HepG2 (cell line): Measurements from ENCODE around the gene MORF4L1. TPM values are rescaled to one million over a fixed set of nuclear protein-coding genes. Genes with fewer than 3 reads are reported as not detected.
A peak's percentile ranks its signal among the peaks of the same experiment; 100 is the strongest.

Source experiments
- BORCS8-MEF2B ChIP-seq: sonication (generic); formaldehyde crosslinking; IDR thresholded peaks from 2 replicates; pipeline ENCODE4 v1.8.0; 2022; ENCODE audit warnings: mild to moderate bottlenecking, missing genetic modification reagents
- FOXA3 ChIP-seq: IDR thresholded peaks from 2 replicates; pipeline ENCODE4 v1.6.1; 2016; ENCODE audit warnings: missing genetic modification reagents, missing compliant biosample characterization
- GLI4 ChIP-seq: sonication (generic); formaldehyde crosslinking; IDR thresholded peaks from 2 replicates; pipeline ENCODE4 v1.5.1; 2020; ENCODE audit warnings: missing genetic modification reagents, mild to moderate bottlenecking, moderate library complexity, borderline replicate concordance
- GPN1 ChIP-seq: sonication (generic); formaldehyde crosslinking; IDR thresholded peaks from 2 replicates; pipeline ENCODE4 v1.5.1; 2020; ENCODE audit warnings: missing genetic modification reagents, borderline replicate concordance
- HMG20B ChIP-seq: conservative IDR thresholded peaks from 2 replicates; pipeline ENCODE4 v1.6.1; 2016; ENCODE audit warnings: missing genetic modification reagents, missing compliant biosample characterization
- HNRNPH1 ChIP-seq: fragments of 200-400 bp; formaldehyde crosslinking; optimal IDR thresholded peaks from 2 replicates; pipeline ENCODE3; 2017; ENCODE audit warnings: mild to moderate bottlenecking, low read depth, low read length
- KLF16 ChIP-seq, 2 experiments: sonication (generic) in 1 of 2; formaldehyde crosslinking in 1 of 2; IDR thresholded peaks; 2 replicates each; pipeline versions ENCODE4 v1.6.1 to v1.8.0; 2016 to 2023; ENCODE audit warnings: missing genetic modification reagents in 2 of 2, missing compliant biosample characterization in 1 of 2
- PAX8 ChIP-seq: sonication (generic); formaldehyde crosslinking; IDR thresholded peaks from 2 replicates; pipeline ENCODE4 v1.8.0; 2022; ENCODE audit warnings: mild to moderate bottlenecking, missing genetic modification reagents, borderline replicate concordance
- RAD21 ChIP-seq: fragments of 450-650 bp; formaldehyde crosslinking; IDR thresholded peaks from 2 replicates; pipeline ENCODE4 v1.5.0; 2020; ENCODE audit warnings: mild to moderate bottlenecking
- SIN3A ChIP-seq: IDR thresholded peaks from 2 replicates; pipeline ENCODE4 v1.6.1; 2011; ENCODE audit warnings: low read depth, mild to moderate bottlenecking, control low read depth, low read length, borderline replicate concordance
- SMAD3 ChIP-seq: sonication (generic); formaldehyde crosslinking; IDR thresholded peaks from 2 replicates; pipeline ENCODE4 v1.4.0; 2020; ENCODE audit warnings: missing genetic modification reagents
- SNAPC2 ChIP-seq: sonication (generic); formaldehyde crosslinking; IDR thresholded peaks from 2 replicates; pipeline ENCODE4 v1.8.1; 2022; ENCODE audit warnings: mild to moderate bottlenecking, missing genetic modification reagents
- TCF7 ChIP-seq: sonication (generic); IDR thresholded peaks from 2 replicates; pipeline ENCODE4 v1.6.1; 2016; ENCODE audit warnings: antibody characterized with exemption, low read depth
- ZNF30 ChIP-seq: sonication (generic); formaldehyde crosslinking; IDR thresholded peaks from 2 replicates; pipeline ENCODE4 v1.5.0; 2020; ENCODE audit warnings: mild to moderate bottlenecking, missing genetic modification reagents
- ZNF329 ChIP-seq: sonication (generic); formaldehyde crosslinking; IDR thresholded peaks from 2 replicates; pipeline ENCODE4 v1.9.0; 2021; ENCODE audit warnings: low read depth, mild to moderate bottlenecking, missing genetic modification reagents
- ZNF549 ChIP-seq: sonication (generic); formaldehyde crosslinking; IDR thresholded peaks from 2 replicates; pipeline ENCODE4 v1.5.0; 2020; ENCODE audit warnings: missing genetic modification reagents
- ZNF83 ChIP-seq: sonication (generic); formaldehyde crosslinking; IDR thresholded peaks from 2 replicates; pipeline ENCODE4 v1.4.0; 2020; ENCODE audit warnings: missing genetic modification reagents, mild to moderate bottlenecking, borderline replicate concordance
- polyA plus RNA-seq, 8 experiments: library from polyadenylated mRNA; depleted of rRNA in 3 of 8; stranded (reverse) in 7 of 8; unstranded in 1 of 8; fragments of >200 nt; fragmentation: Illumina TruSeq in 4 of 8; extraction: Trizol in 4 of 8; gene quantifications; 2 replicates each; pipeline versions ENCODE4 v1.2.1 to v1.2.3, GENCODE V29; 2011 to 2016; ENCODE audit warnings: low read depth in 4 of 8, missing spikeins in 1 of 8, mixed read lengths in 1 of 8; ENCODE audit not compliant: insufficient read depth in 1 of 8
- total RNA-seq, 5 experiments: library from RNA; depleted of rRNA; stranded (reverse); fragments of >200 nt; fragmentation: Illumina TruSeq; extraction: Trizol; gene quantifications; 2 replicates each; pipeline ENCODE4 v1.2.3, GENCODE V29; 2016; ENCODE audit warnings: low read depth in 1 of 5
- TF ChIP-seq, protein P1 (sequence below), 2 experiments: sonication (generic) in 1 of 2; formaldehyde crosslinking in 1 of 2; IDR thresholded peaks; 2 replicates each; pipeline versions ENCODE4 v1.4.0 to v1.6.1; 2018 to 2020; ENCODE audit warnings: missing genetic modification reagents in 2 of 2, borderline replicate concordance in 1 of 2, low read depth in 1 of 2, mild to moderate bottlenecking in 1 of 2, missing biosample characterization in 1 of 2
- TF ChIP-seq, protein P2 (sequence below): sonication (generic); formaldehyde crosslinking; IDR thresholded peaks from 2 replicates; pipeline ENCODE4 v1.5.0; 2020; ENCODE audit warnings: missing genetic modification reagents, mild to moderate bottlenecking, borderline replicate concordance
- TF ChIP-seq, protein P3 (sequence below): sonication (generic); formaldehyde crosslinking; IDR thresholded peaks from 2 replicates; pipeline ENCODE4 v1.5.0; 2020; ENCODE audit warnings: missing genetic modification reagents
- TF ChIP-seq, protein P4 (sequence below): sonication (generic); formaldehyde crosslinking; IDR thresholded peaks from 2 replicates; pipeline ENCODE4 v1.4.0; 2020; ENCODE audit warnings: mild to moderate bottlenecking, missing genetic modification reagents, borderline replicate concordance
- TF ChIP-seq, protein P5 (sequence below): sonication (generic); formaldehyde crosslinking; IDR thresholded peaks from 2 replicates; pipeline ENCODE4 v1.8.1; 2023; ENCODE audit warnings: missing genetic modification reagents, mild to moderate bottlenecking, borderline replicate concordance
- TF ChIP-seq, protein P6 (sequence below): IDR thresholded peaks from 2 replicates; pipeline ENCODE4 v1.6.1; 2016; ENCODE audit warnings: mild to moderate bottlenecking, missing biosample characterization, missing genetic modification reagents

Gene MORF4L1
- total and polyA plus RNA-seq, 2 of the 13 experiments (the other 11 are each of a cell fraction or from before 2014, with no cell fraction given): 218 to 219 TPM

DNA sequence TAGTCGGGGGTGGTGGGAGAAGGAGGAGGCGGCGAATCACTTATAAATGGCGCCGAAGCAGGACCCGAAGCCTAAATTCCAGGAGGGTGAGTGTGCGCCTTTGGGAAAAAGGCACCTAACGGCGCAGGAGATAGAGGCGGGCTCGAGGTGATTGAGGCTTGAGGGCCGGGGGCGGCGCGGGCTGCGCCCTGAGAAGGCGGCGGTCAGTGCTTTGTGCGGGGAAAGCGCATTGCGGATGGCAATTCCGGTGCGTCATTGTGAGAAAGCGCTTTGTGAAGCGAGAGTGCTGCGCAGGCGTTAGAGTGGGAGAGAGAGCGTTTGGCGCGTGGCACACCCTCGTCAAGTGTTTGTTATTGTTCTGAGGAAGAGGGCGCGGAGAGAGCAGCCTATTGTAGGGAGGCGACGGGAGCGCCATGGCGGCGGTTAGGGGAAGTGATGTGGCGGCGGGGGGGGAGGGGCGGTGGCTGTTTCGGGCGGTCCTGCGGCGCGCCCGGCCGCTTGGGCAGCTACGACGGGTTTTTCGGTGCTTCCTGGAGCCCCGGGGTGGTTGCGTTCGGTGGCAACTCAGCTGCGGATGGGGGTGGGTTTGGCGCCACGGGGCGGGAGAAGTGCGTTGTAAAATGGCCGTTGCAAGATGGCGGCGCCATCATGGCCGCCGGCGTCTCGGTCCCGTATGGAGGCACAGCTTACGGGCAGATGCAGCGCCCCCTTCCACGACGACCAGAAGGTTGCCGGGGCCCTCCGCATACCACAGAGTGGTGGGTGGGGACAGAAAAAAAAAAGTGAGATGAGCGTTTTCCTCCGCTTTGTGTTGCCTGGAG is 492 bp downstream of the MORF4L1 start (continued):
- TF ChIP-seq RAD21 (CRISPR knock-in tag) (peak; percentile 33; the same call in 1 of the 2 replicates), PAX8 (CRISPR knock-in tag) (no peak), BORCS8-MEF2B (peak; percentile 25; the same call in 1 of the 2 replicates), SNAPC2 (CRISPR knock-in tag) (no peak), HNRNPH1 (peak; percentile 35), FOXA3 (CRISPR knock-in tag) (no peak), KLF16 (CRISPR knock-in tag; IDR thresholded peaks at IDR 0.05) (peak in 1 of 2 experiments; percentile 88; a peak in 2 of 4 replicates), ZNF30 (CRISPR knock-in tag) (no peak), GPN1 (no peak), TCF7 (no peak), ZNF329 (CRISPR knock-in tag) (0 out of 2 replicates have a peak, but pooled peaks have one; percentile 15), ZNF83 (CRISPR knock-in tag) (no peak), SMAD3 (peak; percentile 78; the same call in 1 of the 2 replicates), SIN3A (peak; percentile 55; the same call in 1 of the 2 replicates), GLI4 (CRISPR knock-in tag) (no peak), HMG20B (CRISPR knock-in tag) (0 out of 2 replicates have a peak, but pooled peaks have one; percentile 5), ZNF549 (CRISPR knock-in tag) (no peak)
- TF ChIP-seq, protein P1, sequence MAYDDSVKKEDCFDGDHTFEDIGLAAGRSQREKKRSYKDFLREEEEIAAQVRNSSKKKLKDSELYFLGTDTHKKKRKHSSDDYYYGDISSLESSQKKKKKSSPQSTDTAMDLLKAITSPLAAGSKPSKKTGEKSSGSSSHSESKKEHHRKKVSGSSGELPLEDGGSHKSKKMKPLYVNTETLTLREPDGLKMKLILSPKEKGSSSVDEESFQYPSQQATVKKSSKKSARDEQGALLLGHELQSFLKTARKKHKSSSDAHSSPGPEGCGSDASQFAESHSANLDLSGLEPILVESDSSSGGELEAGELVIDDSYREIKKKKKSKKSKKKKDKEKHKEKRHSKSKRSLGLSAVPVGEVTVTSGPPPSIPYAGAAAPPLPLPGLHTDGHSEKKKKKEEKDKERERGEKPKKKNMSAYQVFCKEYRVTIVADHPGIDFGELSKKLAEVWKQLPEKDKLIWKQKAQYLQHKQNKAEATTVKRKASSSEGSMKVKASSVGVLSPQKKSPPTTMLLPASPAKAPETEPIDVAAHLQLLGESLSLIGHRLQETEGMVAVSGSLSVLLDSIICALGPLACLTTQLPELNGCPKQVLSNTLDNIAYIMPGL (CRISPR knock-in tag; IDR thresholded peaks at IDR 0.05; ENCODE audit: borderline replicate concordance in 1 of 2, low read depth in 1 of 2): peak; percentile 86 to 96
- TF ChIP-seq, protein P2, sequence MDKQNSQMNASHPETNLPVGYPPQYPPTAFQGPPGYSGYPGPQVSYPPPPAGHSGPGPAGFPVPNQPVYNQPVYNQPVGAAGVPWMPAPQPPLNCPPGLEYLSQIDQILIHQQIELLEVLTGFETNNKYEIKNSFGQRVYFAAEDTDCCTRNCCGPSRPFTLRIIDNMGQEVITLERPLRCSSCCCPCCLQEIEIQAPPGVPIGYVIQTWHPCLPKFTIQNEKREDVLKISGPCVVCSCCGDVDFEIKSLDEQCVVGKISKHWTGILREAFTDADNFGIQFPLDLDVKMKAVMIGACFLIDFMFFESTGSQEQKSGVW (CRISPR knock-in tag): no peak
- TF ChIP-seq, protein P3, sequence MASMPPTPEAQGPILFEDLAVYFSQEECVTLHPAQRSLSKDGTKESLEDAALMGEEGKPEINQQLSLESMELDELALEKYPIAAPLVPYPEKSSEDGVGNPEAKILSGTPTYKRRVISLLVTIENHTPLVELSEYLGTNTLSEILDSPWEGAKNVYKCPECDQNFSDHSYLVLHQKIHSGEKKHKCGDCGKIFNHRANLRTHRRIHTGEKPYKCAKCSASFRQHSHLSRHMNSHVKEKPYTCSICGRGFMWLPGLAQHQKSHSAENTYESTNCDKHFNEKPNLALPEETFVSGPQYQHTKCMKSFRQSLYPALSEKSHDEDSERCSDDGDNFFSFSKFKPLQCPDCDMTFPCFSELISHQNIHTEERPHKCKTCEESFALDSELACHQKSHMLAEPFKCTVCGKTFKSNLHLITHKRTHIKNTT: no peak
- TF ChIP-seq, protein P4, sequence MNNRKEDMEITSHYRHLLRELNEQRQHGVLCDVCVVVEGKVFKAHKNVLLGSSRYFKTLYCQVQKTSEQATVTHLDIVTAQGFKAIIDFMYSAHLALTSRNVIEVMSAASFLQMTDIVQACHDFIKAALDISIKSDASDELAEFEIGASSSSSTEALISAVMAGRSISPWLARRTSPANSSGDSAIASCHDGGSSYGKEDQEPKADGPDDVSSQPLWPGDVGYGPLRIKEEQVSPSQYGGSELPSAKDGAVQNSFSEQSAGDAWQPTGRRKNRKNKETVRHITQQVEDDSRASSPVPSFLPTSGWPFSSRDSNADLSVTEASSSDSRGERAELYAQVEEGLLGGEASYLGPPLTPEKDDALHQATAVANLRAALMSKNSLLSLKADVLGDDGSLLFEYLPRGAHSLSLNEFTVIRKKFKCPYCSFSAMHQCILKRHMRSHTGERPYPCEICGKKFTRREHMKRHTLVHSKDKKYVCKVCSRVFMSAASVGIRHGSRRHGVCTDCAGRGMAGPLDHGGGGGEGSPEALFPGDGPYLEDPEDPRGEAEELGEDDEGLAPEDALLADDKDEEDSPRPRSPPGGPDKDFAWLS (CRISPR knock-in tag): no peak
- TF ChIP-seq, protein P5, sequence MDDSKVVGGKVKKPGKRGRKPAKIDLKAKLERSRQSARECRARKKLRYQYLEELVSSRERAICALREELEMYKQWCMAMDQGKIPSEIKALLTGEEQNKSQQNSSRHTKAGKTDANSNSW (CRISPR knock-in tag): no peak
- TF ChIP-seq, protein P6, sequence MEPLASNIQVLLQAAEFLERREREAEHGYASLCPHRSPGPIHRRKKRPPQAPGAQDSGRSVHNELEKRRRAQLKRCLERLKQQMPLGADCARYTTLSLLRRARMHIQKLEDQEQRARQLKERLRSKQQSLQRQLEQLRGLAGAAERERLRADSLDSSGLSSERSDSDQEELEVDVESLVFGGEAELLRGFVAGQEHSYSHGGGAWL (CRISPR knock-in tag): peak; percentile 27; the same call in 1 of the 2 replicates
